Suprapubic skin (tissue), 4 donors: ENCODE measurements around the gene C8B. TPM values are rescaled to one million over a fixed set of nuclear protein-coding genes. Genes with fewer than 3 reads are reported as not detected.

Experiments
- DNase-seq, 2 donors: peaks; one replicate each; pipeline ENCODE4 v3.0.0-alpha.2; 2019; ENCODE audit warnings: low spot score in 2 of 2
- H3K27ac ChIP-seq: fragments of 200-600 bp; sonication (generic); one replicate; pipeline ENCODE4 v1.5.1; 2019
- H3K27me3 ChIP-seq: fragments of 200-600 bp; sonication (generic); one replicate; pipeline ENCODE4 v1.5.1; 2019
- H3K36me3 ChIP-seq: fragments of 200-600 bp; sonication (generic); one replicate; pipeline ENCODE4 v1.5.1; 2019
- H3K4me1 ChIP-seq: fragments of 200-600 bp; sonication (generic); one replicate; pipeline ENCODE4 v1.5.1; 2019
- H3K4me3 ChIP-seq: fragments of 200-600 bp; sonication (generic); one replicate; pipeline ENCODE4 v1.5.1; 2019; ENCODE audit warnings: mild to moderate bottlenecking
- H3K9me3 ChIP-seq: fragments of 200-600 bp; sonication (generic); one replicate; pipeline ENCODE4 v1.5.1; 2019
- EP300 ChIP-seq: sonication (generic); formaldehyde crosslinking; IDR thresholded peaks from one replicate; pipeline ENCODE4 v1.6.1; 2017; ENCODE audit warnings: antibody characterized with exemption
- POLR2A ChIP-seq, 2 donors: fragments of 450-650 bp; IDR thresholded peaks; one replicate each; pipeline ENCODE4 v1.6.1; 2017; ENCODE audit warnings: antibody characterized with exemption in 2 of 2, mild to moderate bottlenecking in 2 of 2, moderate library complexity in 2 of 2
- POLR2AphosphoS5 ChIP-seq, 3 donors: sonication (generic); formaldehyde crosslinking; IDR thresholded peaks; one replicate each; pipeline ENCODE4 v1.6.1; 2017; ENCODE audit warnings: antibody characterized with exemption in 3 of 3
- WGBS: methylation state at CpG from one replicate; pipeline ENCODE4 v1.1.5; 2018; 5-methylcytosine and 5-hydroxymethylcytosine counted together
- total RNA-seq, 4 donors: library from RNA; depleted of rRNA; stranded (reverse); fragments of >200 nt; gene quantifications; one replicate each; pipeline ENCODE4 v1.1.0, GENCODE V29; 2016
- TF ChIP-seq, protein P1 (sequence below), 2 donors: fragments of 200-600 bp in 1 of 2; fragments of 450-650 bp in 1 of 2; sonication (generic) in 1 of 2; IDR thresholded peaks; one replicate each; pipeline ENCODE4 v1.5.1; 2016 to 2019; ENCODE audit warnings: antibody characterized with exemption in 2 of 2, mild to moderate bottlenecking in 1 of 2, moderate library complexity in 1 of 2

The C8B gene
- total RNA-seq, 4 donors from 2014 or later = not detected

DNA sequence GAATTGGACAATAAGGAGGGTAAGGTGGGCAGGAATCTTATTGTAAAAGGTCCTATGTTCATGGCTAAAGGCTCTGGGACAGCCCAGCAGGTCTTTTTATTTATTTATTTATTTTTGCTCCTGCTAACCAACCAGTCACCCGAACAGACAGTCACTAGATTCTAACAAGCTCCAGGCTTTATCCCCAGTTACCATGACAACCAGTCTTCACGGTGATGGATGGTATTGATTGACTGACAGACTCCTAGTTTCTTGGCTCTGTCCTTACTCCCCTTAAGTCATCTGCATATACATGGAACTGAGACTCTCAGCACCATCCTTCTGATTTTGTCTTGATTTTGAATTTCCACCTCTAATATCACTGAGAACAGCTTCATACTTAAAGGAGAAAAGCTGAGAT lies 66.9 kb downstream of the C8B start:
- Histone ChIP-seq H3K4me1 (no peaks in the 10 kb centered on the region), H3K9me3 (no peaks in the 10 kb centered on the region), H3K4me3 (no peak overlapping the region), H3K27ac (no peak overlapping the region), H3K36me3 (no peaks in the 10 kb centered on the region), H3K27me3 (no peaks in the 10 kb centered on the region)
- no peak for DNase-seq
- 66% methylated on average over 2 of the region's 2 CpGs for WGBS
- TF ChIP-seq POLR2A (IDR thresholded peaks at IDR 0.05) (no peak), POLR2AphosphoS5 (IDR thresholded peaks at IDR 0.05) (no peak), EP300 (no peak)
- TF ChIP-seq, protein P1, sequence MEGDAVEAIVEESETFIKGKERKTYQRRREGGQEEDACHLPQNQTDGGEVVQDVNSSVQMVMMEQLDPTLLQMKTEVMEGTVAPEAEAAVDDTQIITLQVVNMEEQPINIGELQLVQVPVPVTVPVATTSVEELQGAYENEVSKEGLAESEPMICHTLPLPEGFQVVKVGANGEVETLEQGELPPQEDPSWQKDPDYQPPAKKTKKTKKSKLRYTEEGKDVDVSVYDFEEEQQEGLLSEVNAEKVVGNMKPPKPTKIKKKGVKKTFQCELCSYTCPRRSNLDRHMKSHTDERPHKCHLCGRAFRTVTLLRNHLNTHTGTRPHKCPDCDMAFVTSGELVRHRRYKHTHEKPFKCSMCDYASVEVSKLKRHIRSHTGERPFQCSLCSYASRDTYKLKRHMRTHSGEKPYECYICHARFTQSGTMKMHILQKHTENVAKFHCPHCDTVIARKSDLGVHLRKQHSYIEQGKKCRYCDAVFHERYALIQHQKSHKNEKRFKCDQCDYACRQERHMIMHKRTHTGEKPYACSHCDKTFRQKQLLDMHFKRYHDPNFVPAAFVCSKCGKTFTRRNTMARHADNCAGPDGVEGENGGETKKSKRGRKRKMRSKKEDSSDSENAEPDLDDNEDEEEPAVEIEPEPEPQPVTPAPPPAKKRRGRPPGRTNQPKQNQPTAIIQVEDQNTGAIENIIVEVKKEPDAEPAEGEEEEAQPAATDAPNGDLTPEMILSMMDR (IDR thresholded peaks at IDR 0.05) = no peak

DNA sequence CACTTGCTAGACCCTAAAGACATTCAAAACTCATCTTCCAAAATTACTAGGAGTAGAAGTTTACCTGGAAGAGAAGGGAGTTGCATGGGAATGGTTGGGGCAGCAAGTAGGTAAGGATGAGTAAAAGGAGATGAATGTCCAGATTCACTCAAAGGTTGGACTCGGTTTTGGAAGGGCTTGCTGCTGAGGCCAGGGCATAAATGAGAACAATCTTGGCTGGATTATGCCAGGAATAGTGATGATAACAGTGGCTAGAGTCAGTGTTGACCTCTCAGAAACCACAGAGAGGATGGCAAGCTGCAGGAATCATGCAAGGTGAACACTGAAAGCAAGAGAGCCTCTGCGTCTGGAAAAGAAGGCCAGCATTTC lies 67.8 kb downstream of the C8B start:
- Histone ChIP-seq H3K27me3 (no peaks in the 10 kb centered on the region), H3K4me3 (no peak overlapping the region), H3K9me3 (no peaks in the 10 kb centered on the region), H3K36me3 (no peaks in the 10 kb centered on the region), H3K4me1 (no peaks in the 10 kb centered on the region), H3K27ac (no peak overlapping the region)
- DNase-seq = no peak
- TF ChIP-seq POLR2A (IDR thresholded peaks at IDR 0.05) = no peak
- TF ChIP-seq POLR2AphosphoS5 (IDR thresholded peaks at IDR 0.05) = no peak
- TF ChIP-seq, protein P1 (IDR thresholded peaks at IDR 0.05) = no peak
- TF ChIP-seq EP300 = no peak
- WGBS = 78% methylated on average over 2 of the region's 2 CpGs

DNA sequence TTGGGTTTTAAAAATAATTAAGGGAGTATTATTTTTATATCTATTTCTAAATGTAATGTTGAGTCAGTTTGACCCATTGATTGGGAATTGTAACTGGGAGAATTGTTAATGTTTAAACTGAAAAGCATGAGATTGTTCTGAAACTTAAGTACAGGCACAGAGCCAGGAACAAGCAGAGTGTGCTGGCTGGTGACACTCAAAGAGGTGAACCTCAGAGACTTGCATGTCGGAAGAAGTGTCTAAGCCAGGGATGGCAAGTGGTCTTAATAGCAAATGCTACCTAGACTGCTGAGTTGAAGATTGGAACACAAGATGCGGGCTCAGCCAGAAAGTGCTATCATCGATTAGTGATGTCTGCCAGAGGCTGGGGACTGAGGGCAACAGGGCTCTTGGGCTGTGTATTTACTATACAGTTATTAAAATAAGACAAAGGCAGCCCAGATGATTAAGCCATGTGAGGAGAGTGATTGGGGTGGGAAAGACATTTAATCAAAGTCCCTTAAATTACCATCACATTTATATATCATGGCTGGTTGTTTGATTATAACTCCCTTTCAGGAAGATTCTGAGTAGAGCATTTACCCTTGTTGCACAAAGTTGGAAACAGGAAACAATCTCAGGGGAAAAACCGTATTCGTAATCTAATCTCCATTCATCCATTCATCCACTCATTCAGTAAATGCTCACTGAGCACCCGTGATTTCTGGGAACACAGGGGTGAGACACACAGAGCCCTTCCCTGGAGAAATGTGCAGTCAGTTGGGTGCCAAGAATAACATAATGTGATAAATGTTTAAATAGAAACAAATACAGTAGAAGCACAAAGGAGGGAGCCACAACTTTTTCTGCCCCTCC lies 68.4 kb downstream of the C8B start:
- Histone ChIP-seq H3K36me3 (no peaks in the 10 kb centered on the region), H3K9me3 (no peaks in the 10 kb centered on the region), H3K4me1 (no peaks in the 10 kb centered on the region), H3K27ac (no peak overlapping the region), H3K4me3 (no peak overlapping the region), H3K27me3 (no peaks in the 10 kb centered on the region)
- no peak for DNase-seq
- 64% methylated on average over 6 of the region's 6 CpGs for WGBS
- TF ChIP-seq EP300 = no peak
- TF ChIP-seq POLR2AphosphoS5 (IDR thresholded peaks at IDR 0.05) = no peak

DNA sequence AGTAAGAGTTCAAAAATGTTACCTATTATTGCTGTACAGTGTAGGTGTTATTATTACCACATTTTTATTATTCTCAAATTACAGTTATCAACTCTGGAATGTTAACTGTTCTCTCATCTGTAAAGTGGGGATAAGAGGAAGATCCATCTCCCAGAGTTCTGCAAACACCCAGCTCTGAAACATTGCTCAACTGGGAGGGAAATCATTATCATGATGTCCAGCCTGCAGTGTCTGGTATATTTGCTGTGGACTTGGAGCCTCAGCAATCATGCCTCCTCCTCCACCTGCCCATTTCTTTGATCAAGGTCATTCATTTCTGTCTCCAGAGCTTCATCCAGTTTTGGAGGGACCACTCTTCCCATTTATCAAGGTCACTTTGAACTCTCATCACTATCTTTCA lies 71.8 kb downstream of the C8B start:
- TF ChIP-seq EP300 (no peak), POLR2A (IDR thresholded peaks at IDR 0.05) (no peak), POLR2AphosphoS5 (IDR thresholded peaks at IDR 0.05) (no peak)
- TF ChIP-seq, protein P1 (IDR thresholded peaks at IDR 0.05) = no peak
- Histone ChIP-seq H3K36me3 (no peaks in the 10 kb centered on the region), H3K4me3 (no peak overlapping the region), H3K27ac (no peak overlapping the region), H3K4me1 (no peaks in the 10 kb centered on the region), H3K27me3 (peaks cover 3% of the 10 kb centered on the region), H3K9me3 (no peaks in the 10 kb centered on the region)
- DNase-seq = no peak

DNA sequence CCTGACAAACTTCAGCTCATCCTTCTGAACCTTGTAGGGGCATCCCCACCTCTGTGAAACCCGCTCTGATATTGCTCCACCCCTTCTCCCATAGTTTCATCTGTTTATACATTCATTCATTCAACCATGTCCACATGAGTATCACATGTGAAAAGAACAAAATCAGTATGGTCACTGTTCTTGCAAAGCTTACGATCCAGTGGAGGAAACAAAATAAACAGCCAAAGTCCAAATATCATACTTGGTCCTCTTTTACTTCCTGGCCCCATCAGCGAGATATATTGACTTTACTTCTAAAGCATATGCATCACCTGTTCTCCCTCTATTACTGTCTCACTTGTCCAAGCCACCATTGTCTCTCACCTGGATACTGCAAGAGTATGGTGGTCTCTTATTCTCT lies 75.6 kb downstream of the C8B start:
- H3K4me1 ChIP-seq = no peaks in the 10 kb centered on the region
- no peak overlapping the region for H3K4me3 ChIP-seq
- TF ChIP-seq POLR2AphosphoS5 (IDR thresholded peaks at IDR 0.05) (no peak), POLR2A (IDR thresholded peaks at IDR 0.05) (no peak), EP300 (no peak)
- TF ChIP-seq, protein P1 (IDR thresholded peaks at IDR 0.05) = no peak
- DNase-seq = no peak
- H3K27ac ChIP-seq = no peak overlapping the region
- peaks cover 3% of the 10 kb centered on the region for H3K27me3 ChIP-seq
- H3K9me3 ChIP-seq = no peaks in the 10 kb centered on the region
- no peaks in the 10 kb centered on the region for H3K36me3 ChIP-seq
- 86% methylated on average over 3 of the region's 3 CpGs for WGBS
